ENCODE results near the gene RAD51B. TPM values are rescaled to one million over a fixed set of nuclear protein-coding genes. Genes with fewer than 3 reads are reported as not detected.
A peak's percentile ranks its signal among the peaks of the same experiment; 100 is the strongest.

Gene RAD51B
- total RNA-seq, 1 donor from 2014 or later, result 3.2 TPM

- intact Hi-C loops (cut with micrococcal nuclease), result no loop called here
- DNase-seq (no peak), ATAC-seq (no peak)
Measured at GRCh38 chr14:68550338-68550715, 730.7 kb downstream of the RAD51B start.

GRCh38 chr14:68551045-68551683 lies 731.6 kb downstream of the RAD51B start:
- DNase-seq (no peak), ATAC-seq (no peak)
- intact Hi-C loops (cut with micrococcal nuclease), result no loop called here

GRCh38 chr14:68552075-68552474 lies 732.5 kb downstream of the RAD51B start:
- no peak for DNase-seq
- no peak for ATAC-seq
- intact Hi-C loops (cut with micrococcal nuclease), result no loop called here

- DNase-seq (no peak), ATAC-seq (no peak)
- intact Hi-C loops (cut with micrococcal nuclease), result no loop called here
Measured at GRCh38 chr14:68552602-68553001, 733.0 kb downstream of the RAD51B start.

GRCh38 chr14:68553311-68553710 lies 733.7 kb downstream of the RAD51B start:
- DNase-seq, result no peak
- intact Hi-C loops (cut with micrococcal nuclease), result no loop called here
- ATAC-seq, result peak; percentile 47

GRCh38 chr14:68554231-68554630 lies 734.7 kb downstream of the RAD51B start:
- no peak for ATAC-seq

GRCh38 chr14:68556253-68556652 lies 736.7 kb downstream of the RAD51B start:
- DNase-seq (no peak), ATAC-seq (no peak)
- intact Hi-C loops (cut with micrococcal nuclease), result no loop called here

More at GRCh38 chr14:68554231-68554630, 734.7 kb downstream of the RAD51B start:
- intact Hi-C loops (cut with micrococcal nuclease), result no loop called here
- no peak for DNase-seq

GRCh38 chr14:68557648-68558047 lies 738.1 kb downstream of the RAD51B start:
- DNase-seq, result no peak

GRCh38 chr14:68558096-68558495 lies 738.5 kb downstream of the RAD51B start:
- DNase-seq (no peak), ATAC-seq (no peak)
- intact Hi-C loops (cut with micrococcal nuclease), result no loop called here

More at GRCh38 chr14:68557648-68558047, 738.1 kb downstream of the RAD51B start:
- intact Hi-C loops (cut with micrococcal nuclease), result no loop called here
- ATAC-seq, result no peak

- intact Hi-C loops (cut with micrococcal nuclease), result no loop called here
- ATAC-seq, result no peak
- DNase-seq, result no peak
Measured at GRCh38 chr14:68559949-68560348, 740.4 kb downstream of the RAD51B start.

- no peak for DNase-seq
- ATAC-seq, result no peak
- intact Hi-C loops (cut with micrococcal nuclease), result no loop called here
Measured at GRCh38 chr14:68561531-68562007, 742.0 kb downstream of the RAD51B start.

GRCh38 chr14:68562911-68563250 lies 743.3 kb downstream of the RAD51B start:
- ATAC-seq (no peak), DNase-seq (no peak)
- intact Hi-C loops (cut with micrococcal nuclease), result no loop called here

GRCh38 chr14:68563251-68564131 lies 743.9 kb downstream of the RAD51B start:
- ATAC-seq (peak; percentile 72), DNase-seq (no peak)
- intact Hi-C loops (cut with micrococcal nuclease), result no loop called here

- DNase-seq, result peak; percentile 48
- ATAC-seq, result peak; percentile 33
- intact Hi-C loops (cut with micrococcal nuclease), result no loop called here
Measured at GRCh38 chr14:68564191-68564825, 744.7 kb downstream of the RAD51B start.

- ATAC-seq (peak; percentile 9), DNase-seq (no peak)
- intact Hi-C loops (cut with micrococcal nuclease), result no loop called here
Measured at GRCh38 chr14:68564826-68565759, 745.5 kb downstream of the RAD51B start.

- intact Hi-C loops (cut with micrococcal nuclease), result no loop called here
- ATAC-seq, result no peak
- no peak for DNase-seq
Measured at GRCh38 chr14:68566075-68566474, 746.5 kb downstream of the RAD51B start.

GRCh38 chr14:68568907-68569897 lies 749.6 kb downstream of the RAD51B start:
- no peak for DNase-seq
- no peak for ATAC-seq
- intact Hi-C loops (cut with micrococcal nuclease), result no loop called here

- peak; percentile 41 for ATAC-seq
Measured at GRCh38 chr14:68569970-68570409, 750.4 kb downstream of the RAD51B start.

More at GRCh38 chr14:68569970-68570409, 750.4 kb downstream of the RAD51B start:
- DNase-seq, result no peak
- intact Hi-C loops (cut with micrococcal nuclease), result no loop called here

Data from left ventricle myocardium superior (tissue), 1 donor.